Activated naive CD4-positive, alpha-beta T cell treated with anti-CD3 and anti-CD28 coated beads for 36 hours (primary cell): ENCODE results near the gene CFAP65. TPM values are rescaled to one million over a fixed set of nuclear protein-coding genes. Genes with fewer than 3 reads are reported as not detected.

ENCODE experiments used
- CTCF ChIA-PET: fragments of 350-600 bp; sonication (Branson Sonifier 250); formaldehyde crosslinking; loops from one replicate; lab custom pipeline; 2021; ENCODE audit warnings: antibody characterized with exemption; lab: Charles Lee
- DNase-seq: peaks from one replicate; pipeline ENCODE4 v3.0.0-alpha.2; 2020
- H3K27ac Mint-ChIP-seq: one replicate; pipeline ENCODE4 v1.8.0; 2021; ENCODE audit warnings: mild to moderate bottlenecking, mixed read lengths
- H3K27me3 Mint-ChIP-seq: one replicate; pipeline ENCODE4 v1.8.0; 2021; ENCODE audit warnings: low read depth, mixed read lengths
- H3K36me3 Mint-ChIP-seq: one replicate; pipeline ENCODE4 v1.8.0; 2021; ENCODE audit warnings: low read depth, mixed read lengths
- H3K4me1 Mint-ChIP-seq: one replicate; pipeline ENCODE4 v1.8.0; 2021; ENCODE audit warnings: low read depth, mixed read lengths
- H3K4me3 Mint-ChIP-seq: one replicate; pipeline ENCODE4 v1.8.0; 2021; ENCODE audit warnings: mild to moderate bottlenecking, moderate library complexity, mixed read lengths
- H3K9me3 Mint-ChIP-seq: one replicate; pipeline ENCODE4 v1.8.0; 2021; ENCODE audit warnings: mixed read lengths
- intact Hi-C: fragments of 100-400 bp; cut with micrococcal nuclease; formaldehyde crosslinking; loops from one replicate; pipeline ENCODE4 v1.15.1; 2023
- total RNA-seq, 2 experiments: library from RNA; stranded (reverse); gene quantifications; one replicate each; pipeline ENCODE4 v1.2.3, GENCODE V29; 2021

CFAP65 gene
- total RNA-seq, 2 experiments from 2014 or later: not detected

GRCh38 chr2:219028141-219028540 is 13.2 kb downstream of the CFAP65 start:
- CTCF ChIA-PET: interaction anchor here (0.9 to 8.9 kb wide), 6 partner anchors 9 to 129 kb away, joined by 3 to 72 read pairs (median 5); partner anchors contain the start of gene NHEJ1
- Mint-ChIP-seq H3K36me3 (no peaks in the 10 kb centered on the region), H3K4me3 (no peak overlapping the region), H3K27me3 (peaks cover 13% of the 10 kb centered on the region), H3K27ac (no peak overlapping the region), H3K4me1 (no peaks in the 10 kb centered on the region), H3K9me3 (no peaks in the 10 kb centered on the region)
- DNase-seq: no peak
- intact Hi-C loops: no loop called here

GRCh38 chr2:219027511-219028055 is 13.7 kb downstream of the CFAP65 start:
- Mint-ChIP-seq H3K27ac (no peak overlapping the region), H3K27me3 (peaks cover 11% of the 10 kb centered on the region), H3K4me3 (no peak overlapping the region), H3K4me1 (no peaks in the 10 kb centered on the region), H3K36me3 (no peaks in the 10 kb centered on the region), H3K9me3 (no peaks in the 10 kb centered on the region)
- intact Hi-C loops: no loop called here
- CTCF ChIA-PET: interaction anchor here (0.6 to 8.9 kb wide), 12 partner anchors 10 to 268 kb away, joined by 3 to 72 read pairs (median 4); partner anchors contain the start of gene NHEJ1
- no peak for DNase-seq

GRCh38 chr2:219026946-219027345 is 14.4 kb downstream of the CFAP65 start:
- Mint-ChIP-seq H3K4me3 (no peak overlapping the region), H3K27ac (no peak overlapping the region), H3K27me3 (peaks cover 7% of the 10 kb centered on the region), H3K36me3 (no peaks in the 10 kb centered on the region), H3K4me1 (no peaks in the 10 kb centered on the region), H3K9me3 (no peaks in the 10 kb centered on the region)
- CTCF ChIA-PET: interaction anchor here (0.6 to 8.9 kb wide), 11 partner anchors 11 to 268 kb away, joined by 3 to 72 read pairs (median 4); partner anchors contain the start of gene NHEJ1
- intact Hi-C loops: no loop called here
- no peak for DNase-seq

- H3K4me1 Mint-ChIP-seq: no peaks in the 10 kb centered on the region
- intact Hi-C loops: no loop called here
- H3K4me3 Mint-ChIP-seq: no peak overlapping the region
- no peaks in the 10 kb centered on the region for H3K9me3 Mint-ChIP-seq
- no peak overlapping the region for H3K27ac Mint-ChIP-seq
- H3K36me3 Mint-ChIP-seq: no peaks in the 10 kb centered on the region
- CTCF ChIA-PET: interaction anchor here (1.6 to 8.9 kb wide), 4 partner anchors 15 to 269 kb away, joined by 3 to 72 read pairs (median 6); partner anchors contain the start of gene NHEJ1
- DNase-seq: no peak
- H3K27me3 Mint-ChIP-seq: peaks cover 5% of the 10 kb centered on the region
These were observed 15.4 kb downstream of the CFAP65 start for GRCh38 chr2:219025637-219026585.

GRCh38 chr2:219024059-219024458 is 17.3 kb downstream of the CFAP65 start:
- no peak overlapping the region for H3K4me3 Mint-ChIP-seq
- no peaks in the 10 kb centered on the region for H3K4me1 Mint-ChIP-seq
- no peak overlapping the region for H3K27ac Mint-ChIP-seq
- H3K27me3 Mint-ChIP-seq: no peaks in the 10 kb centered on the region
- H3K36me3 Mint-ChIP-seq: no peaks in the 10 kb centered on the region
- intact Hi-C loops: no loop called here
- DNase-seq: no peak
- CTCF ChIA-PET: interaction anchor here (0.6 to 1.1 kb wide), 3 partner anchors 19 to 252 kb away, joined by 3 to 5 read pairs (median 3); no protein-coding TSS in a partner anchor
- no peaks in the 10 kb centered on the region for H3K9me3 Mint-ChIP-seq

- CTCF ChIA-PET: interaction anchor here (0.6 kb wide), 1 partner anchor 11 kb away, joined by 3 read pairs; no protein-coding TSS in a partner anchor
- Mint-ChIP-seq H3K27me3 (no peaks in the 10 kb centered on the region), H3K4me1 (no peaks in the 10 kb centered on the region), H3K27ac (no peak overlapping the region), H3K4me3 (no peak overlapping the region), H3K9me3 (no peaks in the 10 kb centered on the region), H3K36me3 (no peaks in the 10 kb centered on the region)
- DNase-seq: no peak
- intact Hi-C loops: no loop called here
These were observed 18.2 kb downstream of the CFAP65 start for GRCh38 chr2:219023045-219023605.

GRCh38 chr2:219022616-219023015 is 18.7 kb downstream of the CFAP65 start:
- Mint-ChIP-seq H3K9me3 (no peaks in the 10 kb centered on the region), H3K27ac (no peak overlapping the region), H3K27me3 (no peaks in the 10 kb centered on the region), H3K4me3 (no peak overlapping the region), H3K4me1 (no peaks in the 10 kb centered on the region), H3K36me3 (no peaks in the 10 kb centered on the region)
- DNase-seq: no peak
- CTCF ChIA-PET: no interaction called here
- intact Hi-C loops: no loop called here

- H3K4me3 Mint-ChIP-seq: no peak overlapping the region
- CTCF ChIA-PET: interaction anchor here (1.1 kb wide), 1 partner anchor 8 kb away, joined by 3 read pairs; no protein-coding TSS in a partner anchor
- intact Hi-C loops: no loop called here
These were observed 19.3 kb downstream of the CFAP65 start for GRCh38 chr2:219022041-219022440.

GRCh38 chr2:219021591-219021990 is 19.7 kb downstream of the CFAP65 start:
- DNase-seq: no peak
- H3K27me3 Mint-ChIP-seq: peaks cover under 1% of the 10 kb centered on the region
- intact Hi-C loops: no loop called here
- no peaks in the 10 kb centered on the region for H3K36me3 Mint-ChIP-seq
- CTCF ChIA-PET: interaction anchor here (1.1 kb wide), 1 partner anchor 8 kb away, joined by 3 read pairs; no protein-coding TSS in a partner anchor
- no peak overlapping the region for H3K4me3 Mint-ChIP-seq
- H3K27ac Mint-ChIP-seq: no peak overlapping the region
- no peaks in the 10 kb centered on the region for H3K4me1 Mint-ChIP-seq
- no peaks in the 10 kb centered on the region for H3K9me3 Mint-ChIP-seq

More at GRCh38 chr2:219022041-219022440, 19.3 kb downstream of the CFAP65 start:
- Mint-ChIP-seq H3K36me3 (no peaks in the 10 kb centered on the region), H3K4me1 (no peaks in the 10 kb centered on the region), H3K9me3 (no peaks in the 10 kb centered on the region), H3K27ac (no peak overlapping the region), H3K27me3 (no peaks in the 10 kb centered on the region)
- DNase-seq: no peak

GRCh38 chr2:219020604-219021365 is 20.5 kb downstream of the CFAP65 start:
- no peak overlapping the region for H3K4me3 Mint-ChIP-seq
- intact Hi-C loops: no loop called here
- peaks cover 2% of the 10 kb centered on the region for H3K27me3 Mint-ChIP-seq
- H3K27ac Mint-ChIP-seq: no peak overlapping the region
- DNase-seq: no peak
- CTCF ChIA-PET: interaction anchor here (0.8 to 1.1 kb wide), 4 partner anchors 9 to 12 kb away, joined by 3 to 4 read pairs (median 4); no protein-coding TSS in a partner anchor
- no peaks in the 10 kb centered on the region for H3K9me3 Mint-ChIP-seq
- H3K36me3 Mint-ChIP-seq: no peaks in the 10 kb centered on the region
- no peaks in the 10 kb centered on the region for H3K4me1 Mint-ChIP-seq

- intact Hi-C loops: no loop called here
- CTCF ChIA-PET: interaction anchor here (1.0 to 2.7 kb wide), 2 partner anchors 11 kb away, joined by 6 to 16 read pairs; no protein-coding TSS in a partner anchor
- no peak for DNase-seq
- no peak overlapping the region for H3K4me3 Mint-ChIP-seq
- H3K36me3 Mint-ChIP-seq: no peaks in the 10 kb centered on the region
- peaks cover 2% of the 10 kb centered on the region for H3K27me3 Mint-ChIP-seq
- H3K27ac Mint-ChIP-seq: no peak overlapping the region
- no peaks in the 10 kb centered on the region for H3K4me1 Mint-ChIP-seq
- no peaks in the 10 kb centered on the region for H3K9me3 Mint-ChIP-seq
These were observed 21.9 kb downstream of the CFAP65 start for GRCh38 chr2:219019436-219019835.
